ENCODE measurements around the gene FREM2.

FREM2 gene

GRCh38 chr13:38686577-38687245 is at the start of gene FREM2:
Gene FREM2 (plus strand): TSS chr13:38687077. CDS start chr13:38687345, 268 bp downstream.
- DNase-seq (ENCODE audit: extremely low read depth in 1 of 2, low read depth in 1 of 2) = no peak

GRCh38 chr13:38637576-38637975 is 49.3 kb upstream of the FREM2 start:
- no peak for DNase-seq (ENCODE audit: extremely low read depth in 1 of 2, low read depth in 1 of 2)

DNA sequence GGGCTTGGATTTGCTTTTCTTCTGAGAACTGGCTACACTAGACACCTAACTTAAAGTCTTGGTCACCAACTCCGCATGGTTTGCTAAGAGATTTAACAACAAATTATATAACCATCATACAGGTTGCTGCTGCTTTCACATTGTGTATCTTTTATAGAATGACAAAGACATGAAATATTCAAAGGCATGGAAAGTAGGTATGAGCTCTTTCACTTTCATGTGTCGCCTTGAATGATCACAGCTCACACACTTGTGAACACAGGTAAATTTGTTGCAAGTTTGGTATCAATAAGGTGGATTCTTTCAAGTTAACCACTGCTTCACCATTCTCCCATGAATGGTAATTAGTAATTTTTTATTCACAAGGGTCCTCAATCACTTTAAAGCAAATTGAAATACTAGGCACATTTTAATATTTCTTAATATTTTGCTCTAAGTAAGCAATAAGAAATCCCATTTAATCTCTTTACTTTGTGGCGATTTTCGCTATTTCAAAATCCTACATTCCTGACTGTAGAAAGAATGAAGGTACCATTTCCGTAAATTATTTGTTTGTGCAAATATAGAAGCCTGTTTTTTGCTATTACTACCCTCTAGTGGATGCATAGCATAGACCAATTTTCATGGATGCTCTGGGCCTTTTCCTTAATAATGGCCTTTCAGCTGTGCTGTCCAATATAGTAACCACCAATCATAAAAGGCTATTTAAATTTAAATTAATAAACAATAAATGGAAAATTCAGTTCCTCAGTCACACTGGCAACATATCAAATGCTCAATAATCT is 45.5 kb upstream of the FREM2 start:
- no peak for DNase-seq (ENCODE audit: extremely low read depth in 1 of 2, low read depth in 1 of 2)

GRCh38 chr13:38647312-38647711 is 39.6 kb upstream of the FREM2 start:
- no peak for DNase-seq (ENCODE audit: extremely low read depth in 1 of 2, low read depth in 1 of 2)

GRCh38 chr13:38648912-38649311 is 38.0 kb upstream of the FREM2 start:
- DNase-seq (ENCODE audit: extremely low read depth in 1 of 2, low read depth in 1 of 2) = no peak

GRCh38 chr13:38656699-38657098 is 30.2 kb upstream of the FREM2 start:
- DNase-seq (ENCODE audit: extremely low read depth in 1 of 2, low read depth in 1 of 2) = no peak

- DNase-seq (ENCODE audit: extremely low read depth in 1 of 2, low read depth in 1 of 2) = no peak
These were observed 29.7 kb upstream of the FREM2 start for GRCh38 chr13:38657191-38657590.

DNA sequence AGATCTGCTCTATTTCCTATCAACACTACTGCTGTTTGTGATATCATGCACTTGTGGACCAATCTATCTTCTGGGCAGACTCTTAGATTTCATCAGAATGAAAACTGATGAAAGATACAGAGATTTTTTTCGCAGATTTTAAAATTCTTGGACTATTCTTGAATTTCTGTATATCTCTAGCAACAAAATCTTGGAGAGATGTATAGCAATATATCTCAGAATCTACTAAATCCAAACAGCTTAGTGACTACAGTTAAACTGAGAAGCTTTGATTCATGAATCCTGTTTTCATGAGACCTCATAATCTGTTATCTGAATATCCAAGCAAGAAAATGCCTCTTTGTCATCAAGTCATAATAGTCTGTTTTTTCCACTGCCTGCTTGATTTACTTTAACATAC is 28.0 kb upstream of the FREM2 start:
- DNase-seq (ENCODE audit: extremely low read depth in 1 of 2, low read depth in 1 of 2) = no peak

DNA sequence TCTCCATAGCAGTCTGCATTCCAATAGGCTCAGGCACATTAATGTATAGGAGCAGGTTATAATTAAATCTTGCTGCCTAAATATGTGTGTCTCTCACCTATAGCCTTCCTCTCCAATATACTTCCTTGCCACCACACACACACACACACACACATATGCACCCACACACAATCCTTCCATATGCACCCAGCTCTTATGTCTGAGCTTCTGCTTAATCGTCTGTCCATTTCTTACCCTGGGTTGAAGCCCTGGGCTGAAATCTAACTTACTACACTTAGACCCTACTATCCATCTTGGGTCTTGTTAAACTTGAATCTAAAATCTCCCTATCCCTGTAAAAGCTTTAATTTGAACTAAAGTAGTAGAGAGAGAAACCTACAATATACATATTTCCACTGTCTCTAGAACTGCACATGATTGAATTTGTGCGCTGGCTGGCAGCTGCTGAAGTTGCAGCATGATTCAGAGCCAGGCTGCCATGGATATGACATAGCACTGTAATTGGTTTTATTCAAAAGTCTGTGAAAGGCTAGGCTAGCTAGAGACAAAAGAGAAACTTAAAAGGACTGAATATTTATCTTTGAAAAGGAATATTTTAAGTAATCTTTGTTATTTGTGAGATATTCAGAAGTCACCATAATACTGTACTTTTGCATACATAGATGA is 25.7 kb upstream of the FREM2 start:
- DNase-seq (ENCODE audit: extremely low read depth in 1 of 2, low read depth in 1 of 2) = no peak

DNA sequence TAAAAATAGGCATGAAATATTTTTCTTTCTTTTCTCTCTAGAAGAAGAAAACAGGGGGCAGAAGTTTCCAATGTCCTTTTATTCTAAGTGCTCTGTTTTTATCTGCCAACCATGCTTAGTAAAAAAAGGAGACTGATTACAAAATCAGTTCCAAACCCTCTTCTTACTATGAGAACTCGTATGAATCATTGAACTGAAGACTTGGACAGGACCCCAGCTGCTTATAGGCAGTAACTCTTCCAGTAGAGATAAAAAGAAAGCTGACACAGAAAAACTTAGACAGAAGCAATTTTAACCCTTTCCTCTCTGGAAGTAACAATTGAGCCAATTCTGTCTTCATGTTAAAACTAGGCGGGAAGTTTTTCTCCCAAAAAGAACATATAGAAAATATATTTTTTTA is 24.5 kb upstream of the FREM2 start:
- no peak for DNase-seq (ENCODE audit: extremely low read depth in 1 of 2, low read depth in 1 of 2)

DNA sequence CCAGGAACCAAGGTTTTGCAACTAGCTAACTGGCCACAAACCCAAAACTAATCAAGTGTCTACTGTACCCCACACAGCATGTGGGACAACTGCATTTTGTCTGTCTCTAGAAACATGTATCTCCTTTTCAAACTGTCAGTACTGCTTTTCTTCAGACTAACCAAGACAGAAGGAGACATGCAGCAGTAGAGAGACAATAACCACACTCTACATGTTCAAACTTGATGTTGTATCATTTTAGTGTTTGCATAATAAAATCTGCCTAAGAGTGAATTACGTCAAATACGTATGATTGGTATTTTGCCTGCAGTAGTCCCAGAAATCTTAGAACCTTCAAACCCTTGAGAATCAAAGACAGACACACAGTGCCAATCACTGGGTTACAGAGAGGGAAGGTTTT is 22.0 kb upstream of the FREM2 start:
- no peak for DNase-seq (ENCODE audit: extremely low read depth in 1 of 2, low read depth in 1 of 2)

DNA sequence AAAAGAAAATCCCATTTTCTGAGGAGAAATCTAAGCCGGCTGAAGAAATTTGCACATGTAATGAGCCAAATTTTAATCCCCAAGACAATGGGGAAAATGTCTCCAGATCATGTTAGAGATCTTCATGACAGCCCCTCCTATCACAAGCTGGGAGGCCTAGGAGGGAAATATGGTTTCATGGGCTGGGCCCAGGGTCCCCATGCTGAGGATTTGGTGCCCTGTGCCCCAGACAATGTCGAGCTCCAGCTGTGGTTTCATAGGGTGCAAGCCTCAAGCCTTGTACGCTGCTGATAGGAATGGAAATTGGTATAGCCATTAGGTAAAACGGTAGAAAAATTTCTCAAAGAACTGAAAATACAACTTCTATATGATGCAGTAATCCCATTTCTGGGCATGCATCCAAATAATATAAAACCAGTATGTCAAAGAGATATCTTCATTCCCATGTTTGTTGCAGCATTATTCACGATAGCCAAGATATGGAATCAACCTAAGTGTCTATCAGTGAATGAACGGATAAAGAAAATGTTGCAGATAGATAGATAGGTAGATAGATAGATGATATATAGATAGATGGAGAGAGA is 19.3 kb upstream of the FREM2 start:
- no peak for DNase-seq (ENCODE audit: extremely low read depth in 1 of 2, low read depth in 1 of 2)

DNA sequence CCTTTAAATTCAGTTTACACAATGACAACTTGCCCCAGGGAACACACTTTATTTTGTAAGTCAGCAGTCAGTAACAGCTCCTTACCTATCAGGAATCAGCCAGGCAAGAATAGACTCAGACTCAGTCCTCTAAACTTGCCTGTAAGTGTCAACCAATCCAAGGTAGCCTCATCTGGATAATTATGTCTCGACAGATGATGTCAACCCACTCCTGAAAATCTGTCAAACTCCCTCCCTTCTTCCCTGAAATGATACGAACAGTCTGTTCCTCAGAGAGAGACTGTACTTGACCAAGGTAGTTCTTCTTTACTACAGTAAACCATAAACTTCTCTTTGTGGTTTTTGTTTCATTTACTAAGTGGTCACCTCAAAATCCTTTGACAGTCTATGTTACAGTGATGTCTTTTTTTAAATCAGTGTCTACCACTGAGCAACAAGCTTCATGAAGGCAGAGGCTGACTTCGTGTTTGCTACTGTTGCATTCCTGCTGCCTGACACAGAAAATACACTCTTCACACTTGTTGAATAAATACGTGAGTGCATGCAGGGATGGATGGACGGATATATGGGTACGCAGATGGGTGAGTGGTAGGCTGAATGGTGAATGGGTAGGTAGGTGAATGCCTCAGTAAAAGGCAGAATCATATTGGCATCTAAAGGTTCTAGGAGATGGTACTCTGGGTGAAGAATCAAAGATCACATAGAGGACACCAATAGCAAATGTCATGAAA is 17.5 kb upstream of the FREM2 start:
- no peak for DNase-seq (ENCODE audit: extremely low read depth in 1 of 2, low read depth in 1 of 2)

GRCh38 chr13:38670627-38671026 is 16.2 kb upstream of the FREM2 start:
- DNase-seq (ENCODE audit: extremely low read depth in 1 of 2, low read depth in 1 of 2) = no peak

- DNase-seq (ENCODE audit: extremely low read depth in 1 of 2, low read depth in 1 of 2) = no peak
These were observed 14.9 kb upstream of the FREM2 start for GRCh38 chr13:38671980-38672379.

GRCh38 chr13:38674208-38674607 is 12.7 kb upstream of the FREM2 start:
- DNase-seq (ENCODE audit: extremely low read depth in 1 of 2, low read depth in 1 of 2) = no peak

DNA sequence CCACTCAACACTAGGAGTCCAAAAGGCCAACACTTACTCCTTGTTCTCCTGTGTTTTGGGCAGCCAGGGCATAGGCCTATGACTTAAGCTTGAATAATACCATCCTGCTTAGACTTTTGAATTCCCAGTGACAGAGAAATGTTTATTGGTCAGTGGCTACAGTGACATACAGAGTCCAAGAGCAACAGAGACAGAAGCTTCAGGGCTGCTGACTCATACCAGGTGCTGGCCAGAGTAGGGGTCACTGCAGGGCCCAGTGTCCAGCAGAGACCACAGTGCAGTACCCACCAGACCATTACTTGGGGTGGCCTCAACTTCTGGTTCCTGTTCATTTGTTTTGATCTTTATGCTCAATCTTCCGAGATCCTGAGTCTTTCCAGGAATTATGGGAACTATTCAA is 6.0 kb upstream of the FREM2 start:
- DNase-seq (ENCODE audit: extremely low read depth in 1 of 2, low read depth in 1 of 2) = no peak

- DNase-seq (ENCODE audit: extremely low read depth in 1 of 2, low read depth in 1 of 2) = no peak
These were observed 2.2 kb upstream of the FREM2 start for GRCh38 chr13:38684714-38685113.

- no peak for DNase-seq (ENCODE audit: extremely low read depth in 1 of 2, low read depth in 1 of 2)
These were observed 1.4 kb upstream of the FREM2 start for GRCh38 chr13:38685431-38685830.

DNA sequence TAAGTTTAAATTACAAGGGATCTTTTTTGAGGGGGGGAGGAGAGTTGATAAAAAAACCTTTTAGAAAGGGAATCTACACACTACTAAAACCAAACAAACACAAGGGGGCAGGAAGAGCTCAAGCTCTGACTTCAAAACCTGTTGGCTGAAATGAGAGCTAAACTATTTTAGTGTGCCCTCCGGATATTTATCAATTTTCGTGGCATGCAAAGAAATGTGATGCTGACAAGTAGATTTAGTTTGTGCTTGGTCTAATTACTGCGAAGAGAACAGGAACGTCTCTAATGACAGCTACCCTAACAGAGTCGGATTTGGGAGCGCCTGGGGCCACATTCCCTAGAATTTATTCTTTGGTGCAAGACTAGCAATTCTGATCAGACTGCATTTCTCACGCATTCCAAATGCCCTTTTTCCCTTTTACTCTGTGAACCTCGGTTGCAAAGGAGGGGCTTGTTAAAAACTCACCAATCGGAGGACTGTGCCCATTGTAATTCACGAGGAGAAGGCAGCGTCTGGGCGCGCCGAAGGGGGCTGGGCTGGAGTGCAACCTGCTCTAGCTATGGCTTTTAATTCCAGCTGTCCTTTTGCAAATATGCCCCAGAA is 802 bp upstream of the FREM2 start:
- DNase-seq (ENCODE audit: extremely low read depth in 1 of 2, low read depth in 1 of 2) = no peak

Measured in activated CD8-positive, alpha-beta memory T cell treated with anti-CD3 and anti-CD28 coated beads for 1 hour (primary cell).